ENCODE measurements around the gene GABRA1.

GABRA1 gene
- total RNA-seq = 0 to 0.04 reads per million in 2 donors

GRCh38 chr5:161847941-161848391, at the start of gene GABRA1:
GABRA1 (plus strand) TSS chr5:161848120; CDS start chr5:161850811, 2,691 bp downstream.
- DNase-seq = no peak

DNA sequence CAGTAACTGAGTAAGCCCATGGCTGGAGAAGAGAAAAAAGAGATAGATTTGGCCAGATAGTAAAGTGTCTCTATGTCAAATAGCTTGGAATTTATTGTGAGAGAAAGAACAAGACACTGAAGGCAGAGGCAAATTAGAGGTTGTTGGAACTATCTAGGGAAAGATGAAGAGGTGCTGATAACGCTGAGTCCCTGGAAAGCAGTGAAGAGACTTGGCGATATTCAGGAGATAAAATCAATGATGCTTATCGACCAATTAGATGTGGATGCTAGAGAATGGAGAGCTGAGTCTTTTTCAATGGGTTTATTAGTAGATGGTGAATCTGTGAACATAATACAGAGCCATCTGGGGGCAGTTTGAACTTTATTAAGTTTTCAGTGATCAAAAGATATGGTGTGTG, 48.6 kb upstream of the GABRA1 start:
- DNase-seq = no peak

GRCh38 chr5:161804263-161804662, 43.7 kb upstream of the GABRA1 start:
- DNase-seq = no peak

DNA sequence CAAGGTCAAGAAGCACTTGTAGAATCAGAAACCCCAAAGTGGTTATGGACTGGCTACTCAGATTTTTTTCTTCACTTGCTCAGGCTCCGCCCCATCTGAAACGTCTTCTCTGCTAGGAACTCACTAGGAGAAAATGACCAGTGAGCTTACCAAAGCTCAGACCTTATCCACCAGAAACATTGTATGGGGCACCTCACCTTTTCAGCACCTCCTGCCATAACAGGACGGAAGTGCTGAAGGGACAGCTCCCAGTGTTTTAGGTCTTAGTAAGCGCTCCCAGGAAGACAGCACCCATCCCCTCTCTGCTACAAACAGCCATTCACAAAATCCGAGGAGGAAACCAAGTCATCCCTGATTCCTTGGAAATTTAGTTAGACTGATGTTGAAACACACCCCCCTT, 1.2 kb upstream of the GABRA1 start:
- no peak for DNase-seq

DNA sequence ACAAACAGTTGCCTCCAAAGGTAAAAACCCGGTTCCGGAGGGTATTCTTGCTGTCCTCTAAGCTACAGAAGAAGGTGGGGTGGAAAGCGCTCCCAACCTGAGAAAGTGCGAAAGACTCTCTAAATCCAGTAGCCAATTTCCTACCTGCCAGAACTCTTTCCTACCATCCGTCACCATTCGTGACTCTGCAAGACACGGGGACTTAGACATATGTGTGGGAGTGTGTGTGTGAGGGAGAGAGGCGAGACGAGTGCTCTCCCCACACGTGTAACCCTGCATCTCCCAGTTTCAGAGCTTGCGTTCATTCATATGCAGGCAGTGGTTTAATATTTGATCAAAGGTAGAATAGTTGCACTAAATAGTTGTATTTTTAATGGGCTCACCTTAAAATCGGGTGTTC, 473 bp upstream of the GABRA1 start:
- no peak for DNase-seq

DNA sequence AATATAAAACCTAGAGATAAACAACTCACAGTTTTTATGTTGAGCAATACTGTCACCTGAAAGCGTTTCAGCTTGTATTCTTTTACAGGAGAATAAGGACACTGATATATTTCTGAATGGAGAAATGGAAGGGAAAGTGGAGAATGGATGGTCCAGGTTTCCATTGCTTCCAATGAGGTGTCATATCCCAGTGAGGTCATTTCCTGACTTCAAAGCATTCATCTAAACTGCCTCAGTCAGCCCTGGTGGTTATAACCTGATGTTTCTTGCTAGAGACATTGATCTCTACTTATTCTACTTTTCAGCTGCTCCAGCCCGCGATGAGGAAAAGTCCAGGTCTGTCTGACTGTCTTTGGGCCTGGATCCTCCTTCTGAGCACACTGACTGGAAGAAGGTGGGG, 2.6 kb downstream of the GABRA1 start:
- no peak for DNase-seq

DNA sequence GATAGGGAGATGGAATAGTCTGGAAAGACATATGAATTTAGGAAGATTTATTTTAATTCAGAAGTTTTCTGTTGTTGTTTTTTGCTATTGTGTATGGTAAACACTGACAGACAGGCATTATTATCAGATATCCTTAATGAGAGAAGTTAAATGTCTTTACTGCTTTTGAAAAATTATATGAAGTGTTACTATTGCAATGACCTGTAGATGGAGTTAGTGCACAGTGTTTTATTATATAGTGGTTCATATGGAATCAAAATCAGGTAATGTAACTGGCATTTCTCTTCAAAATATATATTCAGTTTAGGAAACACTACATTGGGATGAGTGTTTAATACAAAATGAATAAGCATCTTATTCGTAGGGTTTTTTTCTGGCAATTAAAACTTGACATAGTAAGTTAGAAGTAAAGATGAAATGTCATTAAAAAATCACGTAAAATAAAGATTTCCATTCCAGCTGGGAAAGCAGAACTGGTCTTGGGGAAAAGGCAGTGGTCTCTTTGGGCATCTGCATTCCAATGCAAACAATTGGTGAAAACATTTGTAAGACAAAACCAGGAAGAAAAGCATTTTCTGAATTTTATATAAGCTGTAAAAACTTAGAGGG, 3.9 kb downstream of the GABRA1 start:
- no peak for DNase-seq

- DNase-seq = no peak
Measured at GRCh38 chr5:161857358-161857757, 9.4 kb downstream of the GABRA1 start.

DNA sequence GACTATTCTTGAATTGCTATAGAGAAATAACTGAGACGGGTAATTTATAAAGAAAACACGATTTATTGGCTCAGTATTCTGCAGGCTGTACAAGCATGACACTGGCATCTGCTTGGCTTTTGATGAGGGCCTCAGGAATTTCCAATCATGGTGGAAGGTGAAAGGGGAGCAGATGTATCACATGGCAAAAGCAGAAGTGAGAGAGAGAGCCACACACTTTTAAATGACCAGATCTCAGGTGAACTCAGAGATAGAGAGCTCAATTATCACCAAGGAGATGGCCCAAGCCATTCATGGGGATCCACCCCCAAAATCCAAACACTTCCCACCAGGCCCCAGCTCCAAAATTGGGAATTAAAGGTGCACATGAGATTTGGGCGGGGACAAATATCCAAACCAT, 15.3 kb downstream of the GABRA1 start:
- DNase-seq = no peak

- DNase-seq = no peak
Measured at GRCh38 chr5:161863811-161864210, 15.9 kb downstream of the GABRA1 start.

GRCh38 chr5:161865510-161865909, 17.6 kb downstream of the GABRA1 start:
- no peak for DNase-seq

DNA sequence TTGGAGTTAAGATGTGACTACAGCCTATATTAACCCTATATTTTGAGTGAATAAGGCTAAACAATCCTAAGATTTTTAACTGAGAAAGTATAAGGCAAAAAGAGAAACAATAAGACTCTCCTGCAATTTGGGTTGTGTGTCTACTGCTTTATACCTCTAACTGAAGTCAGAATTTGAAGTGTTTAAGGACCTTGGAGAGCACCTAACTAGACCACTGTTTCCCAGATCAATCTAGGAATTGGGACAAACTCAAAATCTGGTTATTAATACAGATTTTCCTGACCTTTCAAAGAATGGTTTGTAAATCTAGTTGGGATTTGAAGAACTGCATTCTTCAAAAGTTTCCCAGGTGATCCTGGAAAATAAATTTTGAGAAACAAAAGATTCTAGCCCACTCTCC, 42.1 kb downstream of the GABRA1 start:
- DNase-seq = no peak

DNA sequence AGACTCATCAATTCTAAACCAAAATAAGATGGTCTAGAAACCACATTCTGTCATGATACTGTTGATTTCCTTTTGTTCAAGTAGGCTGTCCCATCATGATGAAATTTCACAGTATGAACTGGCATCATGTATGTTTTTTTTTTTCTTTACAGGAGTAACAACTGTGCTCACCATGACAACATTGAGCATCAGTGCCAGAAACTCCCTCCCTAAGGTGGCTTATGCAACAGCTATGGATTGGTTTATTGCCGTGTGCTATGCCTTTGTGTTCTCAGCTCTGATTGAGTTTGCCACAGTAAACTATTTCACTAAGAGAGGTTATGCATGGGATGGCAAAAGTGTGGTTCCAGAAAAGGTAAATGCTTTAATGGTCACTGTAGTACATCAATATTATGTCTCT, 47.6 kb downstream of the GABRA1 start:
- DNase-seq = no peak

- no peak for DNase-seq
Measured at GRCh38 chr5:161897033-161897432, 49.1 kb downstream of the GABRA1 start.

GRCh38 chr5:161899590-161899989, 51.7 kb downstream of the GABRA1 start:
- DNase-seq = no peak

DNA sequence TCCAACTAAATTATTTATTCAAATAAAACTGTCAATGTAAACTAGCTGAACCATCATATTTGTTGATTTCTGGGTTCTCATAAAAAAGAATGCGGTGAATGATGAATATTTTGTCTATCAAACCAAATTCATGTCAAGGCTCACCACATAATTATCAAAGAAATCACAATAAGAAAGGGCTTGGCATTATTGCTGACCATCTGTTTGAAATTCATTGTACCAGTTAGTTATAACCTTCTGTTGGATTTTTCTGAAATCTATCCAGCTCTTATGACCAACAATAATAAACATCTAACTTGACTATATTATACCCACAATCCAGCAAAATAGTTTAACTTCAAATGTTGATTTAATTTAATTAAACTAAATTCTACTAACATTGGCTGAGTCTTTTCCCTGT, 53.1 kb downstream of the GABRA1 start:
- DNase-seq = no peak

DNA sequence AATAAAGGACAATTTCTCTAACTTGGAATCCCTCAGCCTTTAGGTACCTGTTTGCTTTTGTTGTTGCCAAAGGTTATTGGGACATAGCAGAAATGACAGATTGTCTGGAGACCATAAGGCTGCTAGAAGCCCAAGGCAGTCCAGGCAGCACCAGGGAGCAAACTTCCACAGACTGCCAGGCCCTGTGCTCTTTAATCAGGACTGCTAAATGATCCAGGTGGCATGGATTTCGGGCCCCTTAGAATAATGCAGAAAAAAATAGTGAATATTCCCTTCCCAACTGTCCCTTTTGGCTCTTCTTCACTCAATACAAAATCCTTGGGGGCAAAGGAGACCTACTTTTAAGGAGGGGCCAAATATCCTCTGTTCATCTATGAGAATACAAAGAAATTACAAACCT, 73.9 kb downstream of the GABRA1 start:
- DNase-seq = no peak

GRCh38 chr5:161924270-161924669, 76.3 kb downstream of the GABRA1 start:
- DNase-seq = no peak

DNA sequence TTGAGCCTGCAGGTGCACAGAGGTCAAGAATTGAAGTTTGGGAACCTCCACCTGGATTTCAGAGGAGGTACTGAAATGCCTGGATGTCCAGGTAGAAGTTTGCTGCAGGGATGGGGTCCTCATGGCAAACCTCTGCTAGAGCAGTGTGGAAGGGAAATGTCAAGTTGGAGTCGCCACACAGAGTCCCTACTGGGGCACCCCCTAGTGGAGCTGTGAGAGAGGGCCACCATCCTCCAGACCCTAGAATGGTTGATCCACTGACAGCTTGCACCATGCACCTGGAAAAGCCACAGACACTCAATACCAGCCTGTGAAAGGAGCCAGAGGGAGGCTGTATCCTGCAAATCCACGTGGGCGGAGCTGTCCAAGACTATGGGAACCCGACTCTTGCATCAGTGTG, 78.0 kb downstream of the GABRA1 start:
- no peak for DNase-seq

GRCh38 chr5:161934486-161934885, 86.6 kb downstream of the GABRA1 start:
- DNase-seq = no peak

DNA sequence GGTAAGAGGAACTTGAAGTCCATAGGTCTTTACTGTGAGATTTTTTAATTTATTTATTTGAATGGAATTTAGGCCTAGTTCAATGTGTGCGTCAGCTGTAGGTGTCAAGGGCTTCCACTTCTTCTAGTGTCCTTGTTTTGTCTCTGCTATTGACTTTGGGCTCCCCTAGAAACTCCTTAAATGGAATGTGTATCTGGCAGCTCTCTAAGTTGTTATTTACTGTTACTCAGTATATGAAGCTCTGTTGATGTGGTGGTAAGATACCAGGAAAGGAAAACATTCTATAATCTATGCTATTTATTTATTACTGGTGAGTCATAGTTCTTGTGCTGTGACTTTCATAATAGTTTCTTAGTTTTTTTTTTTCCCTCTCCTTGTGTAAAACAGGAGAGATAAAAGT, 97.1 kb downstream of the GABRA1 start:
- no peak for DNase-seq

GRCh38 chr5:161946911-161947310, 99.0 kb downstream of the GABRA1 start:
- no peak for DNase-seq

Measured in activated gamma-delta T cell (primary cell).